WI38 (cell line): ENCODE data around the gene PLXNA1.

Source experiments
- H3K4me3 ChIP-seq: 2 replicates; pipeline ENCODE4 v1.5.1; 2011; ENCODE audit warnings: low read depth, mild to moderate bottlenecking, control low read depth, low read length
- CTCF ChIP-seq: IDR thresholded peaks from 2 replicates; pipeline ENCODE4 v1.5.1; 2012; ENCODE audit warnings: low read depth, mild to moderate bottlenecking, control low read depth, low read length

The PLXNA1 gene

GRCh38 chr3:127028781-127029657, 46.1 kb downstream of the PLXNA1 start:
- TF ChIP-seq CTCF = no peak
- no peak overlapping the region for H3K4me3 ChIP-seq

DNA sequence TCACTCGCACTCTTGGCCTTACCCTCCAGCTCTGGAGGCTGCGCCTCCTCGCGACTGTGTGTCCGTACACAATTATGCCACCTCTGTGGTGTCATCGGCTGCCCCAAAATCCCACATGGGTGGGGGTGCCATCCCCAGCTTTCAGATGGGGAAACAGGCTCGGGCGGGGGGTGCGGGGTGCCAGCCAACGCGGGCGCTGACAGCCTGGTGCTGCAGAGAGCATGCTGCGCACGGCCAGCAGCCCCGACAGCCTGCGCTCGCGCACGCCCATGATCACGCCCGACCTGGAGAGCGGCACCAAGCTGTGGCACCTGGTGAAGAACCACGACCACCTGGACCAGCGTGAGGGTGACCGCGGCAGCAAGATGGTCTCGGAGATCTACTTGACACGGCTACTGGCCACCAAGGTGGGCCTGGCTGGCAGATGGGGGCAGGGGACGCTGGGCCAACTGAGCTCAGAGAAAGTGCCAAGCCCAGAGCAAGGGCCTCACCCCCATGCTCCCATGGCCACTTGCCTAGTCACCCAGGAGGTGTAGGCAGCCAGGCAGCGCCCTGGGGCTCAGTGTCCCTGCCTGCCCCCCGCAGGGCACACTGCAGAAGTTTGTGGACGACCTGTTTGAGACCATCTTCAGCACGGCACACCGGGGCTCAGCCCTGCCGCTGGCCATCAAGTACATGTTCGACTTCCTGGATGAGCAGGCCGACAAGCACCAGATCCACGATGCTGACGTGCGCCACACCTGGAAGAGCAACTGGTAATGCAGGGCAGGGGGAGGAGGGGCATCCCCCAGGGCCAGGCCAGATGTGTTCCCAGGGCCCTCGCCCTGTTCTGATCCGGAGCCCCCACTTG, 47.0 kb downstream of the PLXNA1 start:
- no peak for TF ChIP-seq CTCF

DNA sequence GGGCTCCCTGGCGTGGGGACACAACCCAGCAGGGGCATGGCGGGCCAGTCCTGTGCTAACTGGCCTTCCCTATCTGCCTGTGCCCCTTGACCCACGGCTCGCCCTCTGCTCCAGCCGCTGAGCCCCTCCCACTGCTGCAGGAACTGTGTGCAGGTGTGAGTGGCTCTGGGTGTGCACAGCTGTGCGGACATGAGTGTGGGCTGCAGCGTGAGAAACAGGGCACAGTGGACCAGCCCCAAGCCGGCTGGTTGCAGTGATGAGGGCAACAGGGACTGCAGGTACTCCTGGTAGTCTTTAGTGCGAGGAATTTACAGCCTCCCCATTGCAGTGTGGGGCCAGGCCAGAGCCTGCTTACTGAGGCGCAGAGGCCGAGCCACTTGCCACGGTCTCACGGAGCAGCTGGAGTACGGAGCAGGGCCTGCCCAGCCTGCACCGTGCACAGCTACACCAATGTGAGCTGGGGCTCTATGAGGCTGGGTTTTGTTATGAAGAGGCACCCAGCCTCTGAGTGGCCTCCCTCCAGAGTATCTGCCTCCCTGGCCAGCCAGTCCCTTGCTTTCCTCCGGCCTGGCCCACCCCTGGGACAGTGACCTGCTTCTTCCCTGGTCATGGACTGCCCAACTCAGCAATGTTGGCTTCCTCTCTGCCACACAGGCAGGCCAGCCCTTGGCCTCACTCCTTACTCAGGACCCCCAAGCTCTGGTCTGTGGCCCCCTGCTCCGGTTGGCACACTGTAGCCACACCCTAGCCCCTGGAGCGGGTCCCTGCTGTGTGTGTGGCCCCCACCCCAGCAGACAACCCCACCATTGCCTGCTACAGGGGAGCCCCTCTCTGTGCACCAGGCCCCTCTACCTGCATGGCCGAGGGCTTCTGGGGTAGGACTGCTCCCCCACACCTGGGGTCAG, 47.8 kb downstream of the PLXNA1 start:
- no peak for TF ChIP-seq CTCF
- H3K4me3 ChIP-seq = no peak overlapping the region

More for the DNA sequence above, 47.0 kb downstream of the PLXNA1 start:
- no peak overlapping the region for H3K4me3 ChIP-seq

- H3K4me3 ChIP-seq = no peak overlapping the region
- TF ChIP-seq CTCF = no peak
Measured at GRCh38 chr3:127031413-127031810, 48.5 kb downstream of the PLXNA1 start.

DNA sequence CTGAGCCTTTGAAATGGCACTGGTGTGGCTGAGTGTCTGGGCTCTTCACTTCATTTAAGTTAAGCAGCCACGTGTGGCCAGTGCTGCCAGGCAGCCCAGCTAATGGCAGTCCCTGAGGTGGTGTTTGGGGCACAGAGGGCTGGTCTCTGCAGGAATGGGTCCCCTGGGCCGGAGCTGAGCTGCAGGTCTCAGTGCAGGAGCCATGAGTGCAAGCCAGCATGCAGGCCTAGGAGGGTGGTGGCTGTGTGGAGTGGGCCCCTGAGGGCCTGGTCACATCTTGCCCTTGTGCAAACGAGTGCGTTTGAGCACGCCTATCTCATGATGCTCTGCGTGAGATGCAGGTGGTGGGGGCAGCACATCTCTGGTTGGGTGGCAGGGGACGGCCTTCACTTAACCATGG, 48.9 kb downstream of the PLXNA1 start:
- no peak overlapping the region for H3K4me3 ChIP-seq
- no peak for TF ChIP-seq CTCF

GRCh38 chr3:127032296-127032990, 49.5 kb downstream of the PLXNA1 start:
- TF ChIP-seq CTCF = no peak
- no peak overlapping the region for H3K4me3 ChIP-seq
